NCI-H1092 treated with DMSO at 0.1 percent for 48 hours (cell line): ENCODE measurements around the gene HABP4.
A peak's percentile ranks its signal among the peaks of the same experiment; 100 is the strongest.

Source experiments
- DNase-seq: peaks from one replicate; lab custom pipeline; 2025; lab: John Stamatoyannopoulos, UW

Gene HABP4

GRCh38 chr9:96449845-96450612 is at the start of gene HABP4:
Gene HABP4 (plus strand): TSS chr9:96450169. CDS start chr9:96450280, 111 bp downstream.
- DNase-seq: peak; percentile 95

GRCh38 chr9:96408409-96409280 is 41.3 kb upstream of the HABP4 start:
- DNase-seq: no peak

GRCh38 chr9:96411129-96411838 is 38.7 kb upstream of the HABP4 start:
- DNase-seq: no peak

- DNase-seq: no peak
Observed at GRCh38 chr9:96412174-96412913, 37.6 kb upstream of the HABP4 start.

GRCh38 chr9:96413302-96414221 is 36.4 kb upstream of the HABP4 start:
- peak; percentile 49 for DNase-seq

- DNase-seq: peak; percentile 91
Observed at GRCh38 chr9:96417051-96417586, 32.9 kb upstream of the HABP4 start.

GRCh38 chr9:96417661-96418082 is 32.3 kb upstream of the HABP4 start:
- DNase-seq: no peak

- peak; percentile 98 for DNase-seq
Observed at GRCh38 chr9:96418083-96418919, 31.7 kb upstream of the HABP4 start, which contains the start of gene ZNF367. Gene ZNF367 (minus strand): TSS chr9:96418370. CDS start chr9:96418032, 338 bp downstream.

GRCh38 chr9:96418920-96419690 is 30.9 kb upstream of the HABP4 start:
- peak; percentile 60 for DNase-seq

GRCh38 chr9:96419691-96419969 is 30.3 kb upstream of the HABP4 start:
- DNase-seq: no peak

GRCh38 chr9:96420468-96421219 is 29.3 kb upstream of the HABP4 start:
- no peak for DNase-seq

- DNase-seq: no peak
Observed at GRCh38 chr9:96423322-96423984, 26.5 kb upstream of the HABP4 start.

GRCh38 chr9:96423985-96424336 is 26.0 kb upstream of the HABP4 start:
- DNase-seq: no peak

- no peak for DNase-seq
Observed at GRCh38 chr9:96425500-96426169, 24.3 kb upstream of the HABP4 start.

- no peak for DNase-seq
Observed at GRCh38 chr9:96429732-96430131, 20.2 kb upstream of the HABP4 start.

GRCh38 chr9:96430377-96430776 is 19.6 kb upstream of the HABP4 start:
- no peak for DNase-seq

- DNase-seq: no peak
Observed at GRCh38 chr9:96435345-96435744, 14.6 kb upstream of the HABP4 start.
